IMR-90 (cell line): Measurements from ENCODE around the gene MTNR1B. TPM values are rescaled to one million over a fixed set of nuclear protein-coding genes. Genes with fewer than 3 reads are reported as not detected.

Source experiments
- ATAC-seq: fragments of 200-7000 bp; cut with Tn5 transposase; 2 replicates; pipeline ENCODE4 v1.9.1; 2020; ENCODE audit warnings: low read depth, mild to moderate bottlenecking, moderate library complexity
- BruUV-seq: library from RNA; stranded (reverse); fragments of 400-500 nt; replicated peaks from 2 replicates; lab custom pipeline; 2021; lab: Mats Ljungman, UMichigan
- CTCF ChIA-PET: fragments of 300-600 bp; formaldehyde crosslinking; extraction: SDS; loops from one replicate; lab custom pipeline; 2021; ENCODE audit warnings: antibody characterized with exemption; lab: Yijun Ruan, JAX
- POLR2A ChIA-PET: fragments of 300-600 bp; sonication (Branson Sonifier 250); formaldehyde crosslinking; loops from one replicate; lab custom pipeline; 2022; ENCODE audit warnings: antibody characterized with exemption; ENCODE audit not compliant: unreplicated experiment; lab: Charles Lee
- DNase-seq: peaks from one replicate; pipeline ENCODE4 v3.0.0; 2013
- H2AFZ ChIP-seq: replicated peaks from 2 replicates; pipeline ENCODE3; 2013; ENCODE audit warnings: low read length, mild to moderate bottlenecking; ENCODE audit not compliant: poor library complexity
- H2AK5ac ChIP-seq: 2 replicates; pipeline ENCODE4 v1.6.1; 2013; ENCODE audit warnings: low read depth, low read length, inconsistent platforms
- H2AK9ac ChIP-seq: replicated peaks from 2 replicates; pipeline ENCODE3; 2013; ENCODE audit warnings: mild to moderate bottlenecking, low read depth, low read length, moderate library complexity; ENCODE audit not compliant: poor library complexity
- H2BK120ac ChIP-seq: 2 replicates; pipeline ENCODE4 v1.6.1; 2013; ENCODE audit warnings: low read depth, low read length, inconsistent platforms
- H2BK15ac ChIP-seq: 3 replicates; pipeline ENCODE4 v1.6.1; 2013; ENCODE audit warnings: low read depth, low read length, inconsistent platforms
- H2BK20ac ChIP-seq: 2 replicates; pipeline ENCODE4 v1.6.1; 2013; ENCODE audit warnings: low read depth, mild to moderate bottlenecking, inconsistent platforms, low read length, moderate library complexity
- H2BK5ac ChIP-seq: 2 replicates; pipeline ENCODE4 v1.6.1; 2013; ENCODE audit warnings: mild to moderate bottlenecking, low read depth, low read length, inconsistent platforms; ENCODE audit not compliant: poor library complexity, severe bottlenecking
- H3K14ac ChIP-seq: replicated peaks from 2 replicates; pipeline ENCODE4 v1.6.1; 2013; ENCODE audit warnings: low read depth, low read length, inconsistent platforms
- H3K18ac ChIP-seq: 2 replicates; pipeline ENCODE4 v1.6.1; 2013; ENCODE audit warnings: low read depth, low read length, control low read depth
- H3K23ac ChIP-seq: 2 replicates; pipeline ENCODE4 v1.6.1; 2013; ENCODE audit warnings: low read depth, low read length, inconsistent platforms
- H3K27ac ChIP-seq: 2 replicates; pipeline ENCODE4 v1.5.1; 2013; ENCODE audit warnings: mild to moderate bottlenecking, control low read depth, low read length; ENCODE audit not compliant: insufficient read depth
- H3K27me3 ChIP-seq: 2 replicates; pipeline ENCODE4 v1.6.1; 2013; ENCODE audit warnings: low read length; ENCODE audit not compliant: control insufficient read depth, insufficient read depth
- H3K36me3 ChIP-seq: 2 replicates; pipeline ENCODE4 v1.6.1; 2013; ENCODE audit warnings: low read length, mixed read lengths; ENCODE audit not compliant: control insufficient read depth, insufficient read depth
- H3K4ac ChIP-seq: 2 replicates; pipeline ENCODE4 v1.6.1; 2013; ENCODE audit warnings: low read depth, low read length, inconsistent platforms
- H3K4me1 ChIP-seq: 2 replicates; pipeline ENCODE4 v1.6.1; 2013; ENCODE audit warnings: low read length, mixed read lengths; ENCODE audit not compliant: control insufficient read depth, insufficient read depth
- H3K4me2 ChIP-seq: 2 replicates; pipeline ENCODE4 v1.6.1; 2013; ENCODE audit warnings: low read depth, mild to moderate bottlenecking, control low read depth, low read length, moderate library complexity
- H3K4me3 ChIP-seq: 2 replicates; pipeline ENCODE4 v1.5.1; 2013; ENCODE audit warnings: low read depth, mild to moderate bottlenecking, control low read depth, low read length, moderate library complexity; ENCODE audit not compliant: insufficient read depth
- H3K56ac ChIP-seq: 2 replicates; pipeline ENCODE4 v1.6.1; 2013; ENCODE audit warnings: low read length, inconsistent platforms; ENCODE audit not compliant: insufficient read depth; ENCODE audit errors: extremely low read depth
- H3K79me1 ChIP-seq, 2 experiments: 2 replicates each; pipeline ENCODE4 v1.6.1; 2013; ENCODE audit warnings: low read length in 2 of 2, inconsistent platforms in 1 of 2, low read depth in 1 of 2
- H3K9ac ChIP-seq: 2 replicates; pipeline ENCODE4 v1.6.1; 2013; ENCODE audit warnings: low read depth, low read length, control low read depth
- H3K9me1 ChIP-seq: 2 replicates; pipeline ENCODE4 v1.6.1; 2013; ENCODE audit warnings: low read length, inconsistent platforms; ENCODE audit not compliant: insufficient read depth
- H3K9me3 ChIP-seq: 2 replicates; pipeline ENCODE4 v1.6.1; 2013; ENCODE audit warnings: low read length; ENCODE audit not compliant: control insufficient read depth, insufficient read depth
- H4K20me1 ChIP-seq: 2 replicates; pipeline ENCODE4 v1.6.1; 2013; ENCODE audit warnings: low read length, inconsistent platforms; ENCODE audit not compliant: insufficient read depth
- H4K5ac ChIP-seq: 2 replicates; pipeline ENCODE4 v1.6.1; 2013; ENCODE audit warnings: mild to moderate bottlenecking, low read depth, low read length, control low read depth
- H4K8ac ChIP-seq, 2 experiments: 2 replicates each; pipeline ENCODE4 v1.6.1; 2013; ENCODE audit warnings: low read depth in 2 of 2, low read length in 2 of 2, control low read depth in 1 of 2, inconsistent platforms in 1 of 2
- H4K91ac ChIP-seq: 2 replicates; pipeline ENCODE4 v1.6.1; 2013; ENCODE audit warnings: low read depth, low read length, inconsistent platforms; ENCODE audit not compliant: insufficient read depth
- BHLHE40 ChIP-seq: fragments of 150-350 bp; IDR thresholded peaks from 2 replicates; pipeline ENCODE4 v1.6.1; 2016; ENCODE audit warnings: mild to moderate bottlenecking, low read depth, low read length
- CHD1 ChIP-seq: IDR thresholded peaks from 2 replicates; pipeline ENCODE4 v1.6.1; 2012; ENCODE audit warnings: low read depth, low read length, improper control_type of control experiment
- CTCF ChIP-seq: conservative IDR thresholded peaks from 2 replicates; pipeline ENCODE4 v1.5.1; 2012; ENCODE audit warnings: mild to moderate bottlenecking, low read depth, low read length, improper control_type of control experiment
- FOS ChIP-seq: fragments of 150-350 bp; IDR thresholded peaks from 2 replicates; pipeline ENCODE4 v1.6.1; 2016; ENCODE audit warnings: low read depth, low read length
- MAFK ChIP-seq: IDR thresholded peaks from 2 replicates; pipeline ENCODE4 v1.6.1; 2012; ENCODE audit warnings: low read depth, low read length, improper control_type of control experiment
- RCOR1 ChIP-seq: IDR thresholded peaks from 2 replicates; pipeline ENCODE4 v1.6.1; 2012; ENCODE audit warnings: mild to moderate bottlenecking, low read length, improper control_type of control experiment; ENCODE audit not compliant: insufficient replicate concordance
- RFX5 ChIP-seq: IDR thresholded peaks from 2 replicates; pipeline ENCODE4 v1.8.0; 2012; ENCODE audit warnings: low read depth, mild to moderate bottlenecking, low read length, moderate library complexity
- USF2 ChIP-seq: fragments of 150-350 bp; IDR thresholded peaks from 2 replicates; pipeline ENCODE4 v1.6.1; 2017; ENCODE audit warnings: mild to moderate bottlenecking, antibody characterized with exemption, low read length, low read depth
- WGBS, 2 experiments: methylation state at CpG; one replicate each; pipeline versions ENCODE4 v1.1.5 to v1.1.7; 2013; ENCODE audit warnings: missing lambda C conversion rate in 2 of 2; ENCODE audit not compliant: insufficient read length in 1 of 2; ENCODE audit errors: extremely low coverage in 2 of 2; 5-methylcytosine and 5-hydroxymethylcytosine counted together
- dilution Hi-C: fragments of 300-500 bp; cut with HindIII; formaldehyde crosslinking; loops from one replicate; pipeline ENCODE4 v1.14.3; 2018; ENCODE audit warnings: low sequenced_read_pairs; ENCODE audit not compliant: unreplicated experiment
- in situ Hi-C: fragments of 300-500 bp; cut with MboI; formaldehyde crosslinking; loops from 3 replicates; pipeline ENCODE4 v1.14.3; 2019; ENCODE audit warnings: low sequenced_read_pairs, inconsistent platforms, mixed read lengths
- intact Hi-C: fragments of 100-400 bp; cut with micrococcal nuclease; formaldehyde crosslinking; loops from 2 replicates; pipeline ENCODE4 v1.10.0; 2022
- polyA plus RNA-seq, 3 experiments: library from polyadenylated mRNA; depleted of rRNA; stranded (reverse); fragments of >200 nt; gene quantifications; 2 replicates each; pipeline ENCODE4 v1.2.3, GENCODE V29; 2012; ENCODE audit warnings: low replicate concordance in 1 of 3
- total RNA-seq: library from RNA; depleted of rRNA; stranded (reverse); fragments of >200 nt; gene quantifications from 2 replicates; pipeline ENCODE4 v1.2.3, GENCODE V29; 2012

The MTNR1B gene
- total and polyA plus RNA-seq, 2 of the 4 experiments (the other 2 are of a cell fraction) = under 0.01 to 0.07 TPM

- BruUV-seq = no TSS peak
- H3K56ac ChIP-seq = no peak overlapping the region
- no peaks in the 10 kb centered on the region for H3K36me3 ChIP-seq
- CTCF ChIA-PET = no interaction called here
- H4K5ac ChIP-seq = no peak overlapping the region
- DNase-seq = no peak
- H4K20me1 ChIP-seq = no peaks in the 10 kb centered on the region
- no peak overlapping the region for H3K23ac ChIP-seq
- peaks cover 8% of the 10 kb centered on the region for H3K27me3 ChIP-seq
- H3K14ac ChIP-seq = no peak overlapping the region
- H2BK20ac ChIP-seq = no peak overlapping the region
- intact Hi-C loops = no loop called here
- no peak overlapping the region for H3K4me3 ChIP-seq
- no peak overlapping the region for H4K8ac ChIP-seq
- WGBS, 2 experiments = no CpG with 5 or more reads among the region's 2 CpGs
- no peak overlapping the region for H3K4me2 ChIP-seq
- in situ Hi-C loops = no loop called here
- TF ChIP-seq RCOR1 = no peak
- no peak for TF ChIP-seq FOS
- no peak for TF ChIP-seq CTCF
- TF ChIP-seq MAFK = no peak
- no peak for TF ChIP-seq CHD1
- TF ChIP-seq RFX5 = no peak
- TF ChIP-seq BHLHE40 = no peak
- no peak for TF ChIP-seq USF2
- H3K9me3 ChIP-seq = no peaks in the 10 kb centered on the region
- no peak overlapping the region for H2BK15ac ChIP-seq
- POLR2A ChIA-PET = no interaction called here
- H4K91ac ChIP-seq = no peak overlapping the region
- no peak overlapping the region for H2BK5ac ChIP-seq
- H3K9ac ChIP-seq = no peak overlapping the region
- no peak overlapping the region for H2BK120ac ChIP-seq
- no peak overlapping the region for H3K4ac ChIP-seq
- no peak overlapping the region for H2AK5ac ChIP-seq
- H3K9me1 ChIP-seq = peaks cover 5% of the 10 kb centered on the region; the same call in 1 of the 2 replicates
- H3K4me1 ChIP-seq = 0 out of 2 replicates have a peak, but pooled peaks cover 3% of the 10 kb centered on the region
- no peak overlapping the region for H3K18ac ChIP-seq
- dilution Hi-C loops = no loop called here
- ATAC-seq = no peak
- H2AK9ac ChIP-seq = no peak overlapping the region
- H3K27ac ChIP-seq = no peak overlapping the region
- no peak overlapping the region for H2AFZ ChIP-seq
- H3K79me1 ChIP-seq = no peaks in the 10 kb centered on the region
Measured at GRCh38 chr11:92972248-92972647, 2.8 kb downstream of the MTNR1B start.
